Measurements from ENCODE around the gene TMEM252.

GRCh38 chr9:68540712-68541535 lies at the start of gene TMEM252:
- TF ChIP-seq ZNF70 (CRISPR knock-in tag; IDR thresholded peaks at IDR 0.05) (no peak), PATZ1 (CRISPR knock-in tag; IDR thresholded peaks at IDR 0.05; ENCODE audit: borderline replicate concordance) (no peak), POU6F1 (CRISPR knock-in tag; IDR thresholded peaks at IDR 0.05; ENCODE audit: borderline replicate concordance, low read depth) (no peak), BACH2 (CRISPR knock-in tag; IDR thresholded peaks at IDR 0.05; ENCODE audit: borderline replicate concordance) (no peak), CSRNP3 (CRISPR knock-in tag; IDR thresholded peaks at IDR 0.05) (no peak), TSHZ2 (CRISPR knock-in tag; IDR thresholded peaks at IDR 0.05) (no peak), ARNTL (CRISPR knock-in tag; IDR thresholded peaks at IDR 0.05; ENCODE audit: borderline replicate concordance, low read depth) (no peak), ZFP3 (CRISPR knock-in tag; IDR thresholded peaks at IDR 0.05) (no peak), RARB (CRISPR knock-in tag; IDR thresholded peaks at IDR 0.05) (no peak), SNAI2 (CRISPR knock-in tag; IDR thresholded peaks at IDR 0.05) (no peak), ESRRG (CRISPR knock-in tag; IDR thresholded peaks at IDR 0.05) (no peak), ISL1 (CRISPR knock-in tag; IDR thresholded peaks at IDR 0.05) (no peak), ZNF8 (CRISPR knock-in tag; IDR thresholded peaks at IDR 0.05) (no peak), OSR1 (CRISPR knock-in tag; IDR thresholded peaks at IDR 0.05) (no peak)
